ENCODE measurements around the gene CLNS1A. TPM values are rescaled to one million over a fixed set of nuclear protein-coding genes. Genes with fewer than 3 reads are reported as not detected.

Gene CLNS1A
- total RNA-seq, 1 donor from 2014 or later, result 64.5 TPM

DNA sequence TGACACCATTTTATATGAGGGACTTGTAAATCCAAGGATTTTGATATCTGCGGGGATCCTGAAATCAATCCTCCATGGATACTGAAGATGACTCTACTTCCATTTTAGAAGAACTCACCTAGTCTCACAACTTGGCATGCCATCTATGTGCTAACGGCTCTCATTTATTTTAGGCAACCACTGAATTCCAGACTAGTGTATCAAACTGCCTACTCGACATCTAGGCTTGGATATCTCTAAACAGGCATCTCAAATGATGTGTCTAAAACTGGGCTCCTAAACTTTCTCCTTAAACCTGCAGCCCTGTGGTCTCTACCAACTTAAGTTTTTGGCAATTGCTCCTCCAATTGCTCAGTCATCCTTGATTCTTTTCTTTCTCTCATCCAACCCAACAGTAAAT, 31.2 kb upstream of the CLNS1A start:
- Histone ChIP-seq H3K27ac (no peak overlapping the region), H3K4me3 (no peak overlapping the region), H3K4me1 (no peaks in the 10 kb centered on the region), H3K36me3 (peaks cover 83% of the 10 kb centered on the region), H3K27me3 (no peaks in the 10 kb centered on the region), H3K9me3 (no peaks in the 10 kb centered on the region)
- ATAC-seq (no peak), DNase-seq (no peak)
- TF ChIP-seq, protein P1, sequence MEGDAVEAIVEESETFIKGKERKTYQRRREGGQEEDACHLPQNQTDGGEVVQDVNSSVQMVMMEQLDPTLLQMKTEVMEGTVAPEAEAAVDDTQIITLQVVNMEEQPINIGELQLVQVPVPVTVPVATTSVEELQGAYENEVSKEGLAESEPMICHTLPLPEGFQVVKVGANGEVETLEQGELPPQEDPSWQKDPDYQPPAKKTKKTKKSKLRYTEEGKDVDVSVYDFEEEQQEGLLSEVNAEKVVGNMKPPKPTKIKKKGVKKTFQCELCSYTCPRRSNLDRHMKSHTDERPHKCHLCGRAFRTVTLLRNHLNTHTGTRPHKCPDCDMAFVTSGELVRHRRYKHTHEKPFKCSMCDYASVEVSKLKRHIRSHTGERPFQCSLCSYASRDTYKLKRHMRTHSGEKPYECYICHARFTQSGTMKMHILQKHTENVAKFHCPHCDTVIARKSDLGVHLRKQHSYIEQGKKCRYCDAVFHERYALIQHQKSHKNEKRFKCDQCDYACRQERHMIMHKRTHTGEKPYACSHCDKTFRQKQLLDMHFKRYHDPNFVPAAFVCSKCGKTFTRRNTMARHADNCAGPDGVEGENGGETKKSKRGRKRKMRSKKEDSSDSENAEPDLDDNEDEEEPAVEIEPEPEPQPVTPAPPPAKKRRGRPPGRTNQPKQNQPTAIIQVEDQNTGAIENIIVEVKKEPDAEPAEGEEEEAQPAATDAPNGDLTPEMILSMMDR (IDR thresholded peaks at IDR 0.05), result no peak
- intact Hi-C loops (cut with DNase I), result no loop called here

- Histone ChIP-seq H3K27me3 (no peaks in the 10 kb centered on the region), H3K36me3 (peaks cover 51% of the 10 kb centered on the region), H3K9me3 (no peaks in the 10 kb centered on the region), H3K4me3 (no peak overlapping the region), H3K27ac (no peak overlapping the region), H3K4me1 (no peaks in the 10 kb centered on the region)
- TF ChIP-seq, protein P1 (IDR thresholded peaks at IDR 0.05), result no peak
- intact Hi-C loops (cut with DNase I), result no loop called here
- no peak for DNase-seq
- ATAC-seq, result no peak
These were observed 27.8 kb upstream of the CLNS1A start for GRCh38 chr11:77665240-77665965.

DNA sequence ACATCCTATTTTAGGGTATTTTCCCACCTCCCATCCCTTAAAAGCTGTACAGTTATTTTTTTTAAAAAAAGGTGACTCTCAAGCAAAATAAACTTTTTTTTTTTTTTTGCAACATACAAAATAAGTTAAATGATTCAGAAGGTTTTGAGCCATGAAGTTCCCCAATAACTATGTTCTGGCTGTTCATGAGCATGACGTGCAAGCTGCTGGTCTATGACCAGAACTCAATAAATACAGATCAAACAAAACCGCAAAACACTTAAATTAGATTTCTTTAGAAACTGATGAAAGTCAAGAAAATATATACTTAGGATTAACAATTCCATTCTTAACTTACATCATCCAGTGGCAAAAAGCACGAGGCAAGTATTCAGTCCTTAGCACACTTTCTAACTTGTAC, 24.1 kb upstream of the CLNS1A start:
- Histone ChIP-seq H3K36me3 (peaks cover 14% of the 10 kb centered on the region), H3K9me3 (no peaks in the 10 kb centered on the region), H3K4me1 (no peaks in the 10 kb centered on the region), H3K27me3 (no peaks in the 10 kb centered on the region), H3K4me3 (no peak overlapping the region), H3K27ac (no peak overlapping the region)
- DNase-seq, result no peak
- TF ChIP-seq, protein P1 (IDR thresholded peaks at IDR 0.05), result no peak
- ATAC-seq, result no peak
- intact Hi-C loops (cut with DNase I), result no loop called here

DNA sequence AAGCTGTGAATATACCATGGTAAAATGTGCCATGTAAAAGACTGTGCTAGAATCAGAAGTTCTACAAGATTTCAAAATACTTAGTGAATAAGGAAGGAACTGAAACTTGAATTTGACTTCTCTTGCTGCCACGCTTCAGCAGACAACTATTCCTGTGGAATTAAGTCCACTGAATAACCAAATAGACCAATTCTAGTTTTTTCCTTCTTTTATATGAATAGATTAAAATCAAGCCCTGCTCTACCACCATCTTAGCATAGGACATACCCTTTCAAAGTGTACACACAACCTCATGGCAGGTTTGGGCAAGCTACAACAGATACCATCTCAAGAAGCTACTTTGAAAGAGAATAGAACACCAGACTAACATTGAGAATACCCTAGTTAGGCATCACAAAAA, 23.4 kb upstream of the CLNS1A start:
- ATAC-seq (no peak), DNase-seq (no peak)
- no peak overlapping the region for H3K27ac ChIP-seq
- H3K4me3 ChIP-seq, result no peak overlapping the region
- peaks cover 10% of the 10 kb centered on the region for H3K36me3 ChIP-seq
- H3K9me3 ChIP-seq, result no peaks in the 10 kb centered on the region
- H3K27me3 ChIP-seq, result no peaks in the 10 kb centered on the region
- no peaks in the 10 kb centered on the region for H3K4me1 ChIP-seq
- TF ChIP-seq, protein P1 (IDR thresholded peaks at IDR 0.05), result no peak
- intact Hi-C loops (cut with DNase I), result no loop called here

DNA sequence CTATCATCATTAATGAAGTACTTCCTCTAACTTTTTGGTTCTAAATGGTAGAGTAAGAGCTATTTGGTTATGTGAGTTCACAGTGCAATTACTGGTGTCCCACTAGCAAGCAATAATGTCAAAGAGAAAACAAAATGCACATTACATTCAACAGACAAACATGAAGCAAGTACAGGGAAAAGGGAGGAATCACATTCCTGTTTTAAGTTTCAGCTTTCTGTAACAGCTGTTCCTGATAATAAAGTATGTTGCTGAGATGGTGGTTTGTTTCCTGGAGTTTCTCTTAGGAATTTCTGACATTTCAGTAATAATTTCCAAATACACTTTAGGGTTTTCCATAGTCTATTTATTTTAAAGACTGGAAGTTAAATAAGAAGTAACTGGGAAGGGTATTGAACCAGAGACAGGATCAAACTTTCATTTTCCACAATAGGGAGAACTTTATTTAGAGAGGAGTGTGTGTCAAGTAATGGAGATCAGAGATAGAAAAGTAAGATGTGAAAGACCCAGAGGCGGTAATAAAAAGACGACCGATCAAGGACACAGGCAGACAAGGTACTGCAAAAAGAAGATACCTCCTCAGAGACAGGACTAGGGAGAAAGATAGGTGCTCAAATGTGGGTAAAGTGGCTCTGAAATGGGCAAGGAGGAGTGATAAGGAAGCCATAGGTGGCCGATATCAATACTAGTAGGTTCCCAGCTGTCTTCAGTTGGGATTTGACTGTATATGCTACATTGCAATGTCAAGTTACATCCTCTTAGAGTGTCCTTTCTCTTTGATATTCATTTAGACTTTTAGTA, 20.8 kb upstream of the CLNS1A start:
- ATAC-seq, result no peak
- no peak overlapping the region for H3K27ac ChIP-seq
- intact Hi-C loops (cut with DNase I), result no loop called here
- H3K4me1 ChIP-seq, result no peaks in the 10 kb centered on the region
- H3K4me3 ChIP-seq, result no peak overlapping the region
- H3K27me3 ChIP-seq, result no peaks in the 10 kb centered on the region
- TF ChIP-seq, protein P1 (IDR thresholded peaks at IDR 0.05), result no peak
- DNase-seq, result no peak
- no peaks in the 10 kb centered on the region for H3K36me3 ChIP-seq
- H3K9me3 ChIP-seq, result no peaks in the 10 kb centered on the region

Data from upper lobe of right lung (tissue), 1 donor.